Suppressor macrophage (primary cell): ENCODE measurements around the gene TMEM63B.
"Not testable (repeated sequence)": the region's sequence is repeated elsewhere in the genome, so short reads cannot be mapped to it uniquely, and the experiment has no call there.

Source experiments
- DNase-seq, 4 experiments: peaks; one replicate each; pipeline ENCODE4 v3.0.0-alpha.2; 2020 to 2022

Gene TMEM63B

DNA sequence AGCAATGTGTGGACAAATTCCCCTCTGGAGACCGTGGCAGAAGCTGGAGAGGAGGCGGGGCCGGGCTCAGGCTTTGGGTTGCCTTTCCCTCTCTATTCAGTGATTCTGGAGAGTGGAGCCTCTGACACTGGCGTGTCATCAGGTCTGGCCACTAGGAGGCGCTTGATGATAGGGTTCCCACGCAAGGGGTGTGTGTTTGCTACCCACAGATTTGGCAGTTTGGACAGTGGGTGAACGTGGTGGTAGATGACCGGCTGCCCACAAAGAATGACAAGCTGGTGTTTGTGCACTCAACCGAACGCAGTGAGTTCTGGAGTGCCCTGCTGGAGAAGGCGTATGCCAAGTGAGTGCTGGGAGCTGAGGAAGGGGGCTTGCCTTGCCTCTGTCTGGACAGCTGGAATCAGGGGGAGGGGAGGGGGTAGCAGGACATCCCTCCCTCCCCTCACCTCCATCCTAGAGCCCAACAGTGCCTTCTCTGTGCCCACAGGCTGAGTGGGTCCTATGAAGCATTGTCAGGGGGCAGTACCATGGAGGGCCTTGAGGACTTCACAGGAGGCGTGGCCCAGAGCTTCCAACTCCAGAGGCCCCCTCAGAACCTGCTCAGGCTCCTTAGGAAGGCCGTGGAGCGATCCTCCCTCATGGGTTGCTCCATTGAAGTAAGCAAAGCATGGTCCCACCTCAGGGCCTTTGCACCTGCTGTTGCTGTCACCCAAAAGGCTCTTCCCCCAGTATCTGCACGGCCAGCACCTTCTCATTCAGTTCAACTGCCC, 45.6 kb downstream of the TMEM63B start:
- DNase-seq = peak; percentile 92 to 95 (median 94)

DNA sequence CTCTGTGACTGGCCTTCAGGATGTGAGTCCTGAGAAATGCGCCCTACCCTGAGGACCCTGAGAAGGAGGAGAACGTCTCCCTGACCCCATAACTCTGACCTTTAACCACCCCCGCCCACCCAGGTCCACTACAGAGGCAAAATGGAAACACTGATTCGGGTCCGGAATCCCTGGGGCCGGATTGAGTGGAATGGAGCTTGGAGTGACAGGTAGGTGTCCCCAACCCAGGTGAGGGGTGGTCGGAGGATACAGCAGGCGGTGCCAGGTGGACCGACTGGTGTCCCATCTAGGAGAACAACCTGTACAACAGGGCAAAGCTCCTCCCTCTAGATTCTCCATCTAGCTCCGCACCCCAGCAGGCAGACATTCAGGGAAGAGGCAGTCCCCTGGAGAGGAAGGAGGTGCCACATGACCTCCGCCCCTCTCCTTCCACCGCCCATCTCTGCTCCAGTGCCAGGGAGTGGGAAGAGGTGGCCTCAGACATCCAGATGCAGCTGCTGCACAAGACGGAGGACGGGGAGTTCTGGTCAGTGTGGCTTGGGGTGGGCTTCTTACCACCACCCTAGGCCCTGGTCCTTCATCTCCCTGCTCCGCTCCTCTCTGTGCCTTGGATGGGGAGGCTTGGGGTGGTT, 48.9 kb downstream of the TMEM63B start:
- DNase-seq = peak; percentile 46 to 71 (median 64)

DNA sequence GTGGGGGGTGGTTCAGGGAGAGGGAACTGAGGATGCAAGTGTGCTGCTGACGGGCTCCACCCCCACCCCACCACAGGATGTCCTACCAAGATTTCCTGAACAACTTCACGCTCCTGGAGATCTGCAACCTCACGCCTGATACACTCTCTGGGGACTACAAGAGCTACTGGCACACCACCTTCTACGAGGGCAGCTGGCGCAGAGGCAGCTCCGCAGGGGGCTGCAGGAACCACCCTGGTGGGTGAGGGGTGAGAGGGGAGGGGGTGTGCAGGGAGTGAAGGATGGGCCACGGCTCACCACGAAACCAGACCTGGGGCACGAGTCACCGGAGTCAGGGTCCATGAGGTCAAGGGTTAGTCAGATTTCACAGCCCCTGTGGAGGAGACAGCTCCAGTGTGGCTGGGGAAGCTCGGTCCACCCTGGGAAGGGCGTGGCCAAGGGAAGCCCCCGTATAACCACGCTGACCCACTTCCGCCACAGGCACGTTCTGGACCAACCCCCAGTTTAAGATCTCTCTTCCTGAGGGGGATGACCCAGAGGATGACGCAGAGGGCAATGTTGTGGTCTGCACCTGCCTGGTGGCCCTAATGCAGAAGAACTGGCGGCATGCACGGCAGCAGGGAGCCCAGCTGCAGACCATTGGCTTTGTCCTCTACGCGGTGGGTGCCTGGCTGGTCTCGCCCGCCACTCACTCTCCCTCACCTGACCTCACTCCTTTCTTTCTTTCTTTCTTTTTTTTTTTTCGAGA, 49.6 kb downstream of the TMEM63B start:
- peak in 3 of 4 experiments; percentile 18 to 33 (median 30) for DNase-seq

DNA sequence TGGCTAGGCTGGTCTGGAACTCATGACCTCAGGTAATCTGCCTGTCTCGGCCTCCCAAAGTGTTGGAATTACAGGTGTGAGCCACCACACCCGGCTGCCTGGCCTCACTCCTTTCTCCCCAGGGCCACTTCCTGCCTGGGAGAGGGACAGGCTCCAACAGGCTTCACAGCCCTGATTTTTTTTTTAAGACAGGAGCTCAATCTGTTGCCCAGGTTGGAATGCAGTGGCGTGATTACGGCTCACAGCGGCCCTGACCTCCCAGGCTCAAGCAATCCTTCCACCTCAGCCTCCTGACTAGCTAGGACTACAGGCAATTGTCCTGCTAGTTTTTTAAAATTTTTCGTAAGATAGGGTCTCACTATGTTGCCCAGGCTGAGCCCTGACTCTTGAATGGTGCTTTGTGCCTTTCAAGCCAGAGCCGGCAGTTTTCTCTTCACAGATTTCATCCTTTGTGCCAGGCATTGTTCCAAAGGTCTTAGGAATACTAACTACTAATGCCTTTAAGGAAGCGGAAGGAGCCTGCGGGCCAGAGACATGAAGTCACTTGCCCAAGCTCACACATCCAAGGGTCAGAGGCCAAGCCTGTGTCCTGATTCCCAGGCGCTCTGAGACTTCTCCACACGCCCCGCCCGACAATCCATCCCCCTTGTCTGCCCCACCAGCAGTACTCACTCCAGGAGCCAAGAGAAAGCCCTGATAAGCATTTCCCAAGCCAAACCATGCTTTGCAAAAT, 50.5 kb downstream of the TMEM63B start:
- no peak for DNase-seq

DNA sequence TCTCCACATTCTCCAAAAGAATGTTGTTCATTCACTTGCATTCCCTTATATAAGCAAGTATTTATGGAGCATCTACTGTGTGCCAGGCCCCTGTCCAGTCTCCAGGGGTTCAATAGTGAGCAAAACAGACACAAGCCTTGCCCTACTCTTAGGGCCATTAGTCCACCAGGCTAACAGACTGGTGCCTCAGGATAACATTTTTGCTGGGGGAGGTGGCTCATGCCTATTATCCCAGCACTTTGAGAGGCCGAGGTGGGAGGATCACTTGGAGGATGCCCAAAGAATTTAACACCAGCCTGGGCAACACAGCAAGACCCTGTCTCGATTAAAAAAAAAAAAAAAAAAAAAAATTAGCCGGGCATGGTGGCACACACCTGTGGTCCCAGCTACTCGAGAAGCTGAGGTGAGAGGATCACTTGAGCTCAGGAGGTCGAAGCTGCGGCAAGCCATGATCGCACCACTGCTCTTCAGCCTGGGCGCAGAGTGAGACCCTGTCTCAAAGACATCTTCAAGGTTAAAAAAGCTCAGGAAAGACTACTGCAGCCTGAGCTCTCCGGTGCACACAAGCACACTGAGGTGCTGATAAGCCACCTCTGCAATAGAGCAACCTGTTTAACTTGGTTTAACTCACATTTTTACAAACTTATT, 51.2 kb downstream of the TMEM63B start:
- no peak for DNase-seq

DNA sequence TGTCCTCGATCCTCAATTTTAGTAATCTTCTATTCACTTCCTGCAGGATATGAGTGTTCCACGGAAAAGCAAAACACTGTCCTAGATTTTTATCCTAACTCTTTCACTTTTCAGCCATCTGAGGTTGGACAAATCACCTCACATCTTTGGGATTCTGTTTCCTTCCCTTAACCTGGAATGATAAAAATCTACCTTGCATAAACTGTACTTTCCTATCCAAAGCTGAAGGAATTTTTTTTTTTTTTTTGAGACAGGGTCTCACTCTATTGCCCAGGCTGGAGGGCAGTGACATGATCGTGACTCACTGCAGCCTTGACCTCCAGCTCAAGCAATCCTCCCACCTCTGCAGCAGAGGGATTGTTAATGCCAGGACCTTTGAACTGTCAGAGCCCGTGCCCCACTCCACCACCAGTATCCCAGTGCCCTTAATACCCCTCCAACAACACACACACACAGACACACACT, 51.8 kb downstream of the TMEM63B start:
- DNase-seq = no peak

DNA sequence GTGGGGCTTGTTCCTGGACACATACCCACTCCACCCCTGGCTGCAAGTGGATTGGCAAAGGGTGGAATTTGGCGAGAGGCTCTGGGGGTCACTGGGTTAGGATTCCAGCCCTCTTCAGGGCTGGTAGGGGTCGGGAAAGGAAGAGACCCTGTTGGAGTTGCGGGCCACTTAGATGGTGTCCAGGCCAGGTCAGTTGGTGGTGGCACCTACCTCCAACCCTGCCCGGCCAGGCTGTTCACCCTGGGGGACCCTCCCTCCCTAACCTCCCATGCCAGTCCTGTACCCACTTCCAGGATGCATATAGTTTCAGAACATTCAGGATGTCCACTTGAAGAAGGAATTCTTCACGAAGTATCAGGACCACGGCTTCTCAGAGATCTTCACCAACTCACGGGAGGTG, 52.3 kb downstream of the TMEM63B start:
- no peak for DNase-seq

DNA sequence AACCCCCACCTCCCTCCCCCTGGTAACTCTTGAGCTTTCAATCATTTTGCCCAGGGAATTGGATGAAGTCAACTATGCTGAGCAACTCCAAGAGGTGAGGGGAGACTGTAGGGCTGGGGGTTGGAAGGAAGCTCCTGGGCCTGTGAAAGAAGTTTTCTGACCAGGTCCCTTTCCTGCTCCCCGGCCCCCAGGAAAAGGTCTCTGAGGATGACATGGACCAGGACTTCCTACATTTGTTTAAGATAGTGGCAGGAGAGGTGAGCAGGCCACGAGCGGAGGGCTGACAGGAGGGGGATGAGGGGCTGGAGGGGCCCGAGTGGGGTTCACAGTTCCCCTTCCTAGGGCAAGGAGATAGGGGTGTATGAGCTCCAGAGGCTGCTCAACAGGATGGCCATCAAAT, 53.1 kb downstream of the TMEM63B start:
- DNase-seq = no peak

DNA sequence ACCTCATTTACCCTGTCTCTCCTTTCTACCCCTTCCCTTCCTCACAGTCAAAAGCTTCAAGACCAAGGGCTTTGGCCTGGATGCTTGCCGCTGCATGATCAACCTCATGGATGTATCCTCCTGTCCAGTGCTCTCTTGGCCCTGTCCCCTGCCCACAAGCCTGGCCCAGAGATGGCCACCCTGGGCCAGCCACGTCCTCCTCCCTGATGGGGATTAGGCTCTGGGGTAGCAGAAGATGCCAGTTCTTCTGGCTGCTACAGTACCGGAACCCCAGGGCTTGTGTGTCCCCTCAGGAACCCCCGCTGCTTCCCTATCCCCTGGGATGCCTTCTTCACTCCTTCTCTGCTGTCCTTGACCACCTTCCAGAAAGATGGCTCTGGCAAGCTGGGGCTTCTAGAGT, 53.5 kb downstream of the TMEM63B start:
- no peak for DNase-seq

DNA sequence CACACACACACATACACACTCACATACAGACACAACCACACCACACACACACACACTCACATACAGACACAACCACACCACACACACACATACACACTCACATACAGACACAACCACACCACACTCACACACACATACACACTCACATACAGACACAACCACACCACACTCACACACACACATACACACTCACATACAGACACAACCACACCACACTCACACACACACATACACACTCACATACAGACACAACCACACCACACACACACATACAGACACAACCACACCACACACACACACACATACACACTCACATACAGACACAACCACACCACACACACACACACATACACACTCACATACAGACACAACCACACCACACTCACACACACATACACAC, 54.4 kb downstream of the TMEM63B start:
- DNase-seq = not testable (repeated sequence)

DNA sequence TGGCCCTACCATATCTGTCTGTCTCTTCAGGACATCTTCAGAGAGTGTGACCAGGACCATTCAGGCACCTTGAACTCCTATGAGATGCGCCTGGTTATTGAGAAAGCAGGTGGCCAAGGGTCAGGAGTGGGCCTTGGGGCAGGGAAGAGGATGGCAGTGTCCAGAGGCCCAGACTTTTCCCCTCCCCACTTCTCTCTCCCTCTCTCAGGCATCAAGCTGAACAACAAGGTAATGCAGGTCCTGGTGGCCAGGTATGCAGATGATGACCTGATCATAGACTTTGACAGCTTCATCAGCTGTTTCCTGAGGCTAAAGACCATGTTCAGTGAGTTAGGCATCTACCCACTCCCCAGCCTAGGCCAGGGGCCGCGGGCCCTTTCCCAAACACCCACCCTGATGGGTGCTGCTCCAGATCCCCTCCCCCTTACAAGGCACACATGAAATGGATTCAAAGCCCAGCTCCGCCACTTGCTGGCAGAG, 55.6 kb downstream of the TMEM63B start:
- no peak for DNase-seq

DNA sequence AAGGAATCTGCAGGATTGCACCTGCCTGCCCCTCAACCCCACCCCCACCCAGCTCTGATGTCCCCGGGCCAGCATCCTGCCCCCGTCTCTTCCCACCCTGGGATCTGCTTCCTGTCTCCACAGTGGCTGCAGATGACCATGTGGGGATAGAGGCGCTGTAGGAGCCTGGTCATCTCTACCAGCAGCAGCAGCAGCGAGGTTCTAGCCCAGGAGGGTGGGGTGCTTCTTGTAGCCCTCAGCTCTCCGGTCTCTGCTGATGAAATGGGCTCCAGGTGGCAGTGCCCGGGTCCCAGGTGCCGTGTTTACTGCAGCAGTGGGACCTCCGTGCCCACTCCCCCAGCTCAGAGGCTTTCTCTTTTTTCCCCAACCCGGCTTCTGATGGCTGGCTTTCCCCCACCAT, 56.4 kb downstream of the TMEM63B start:
- no peak for DNase-seq

DNA sequence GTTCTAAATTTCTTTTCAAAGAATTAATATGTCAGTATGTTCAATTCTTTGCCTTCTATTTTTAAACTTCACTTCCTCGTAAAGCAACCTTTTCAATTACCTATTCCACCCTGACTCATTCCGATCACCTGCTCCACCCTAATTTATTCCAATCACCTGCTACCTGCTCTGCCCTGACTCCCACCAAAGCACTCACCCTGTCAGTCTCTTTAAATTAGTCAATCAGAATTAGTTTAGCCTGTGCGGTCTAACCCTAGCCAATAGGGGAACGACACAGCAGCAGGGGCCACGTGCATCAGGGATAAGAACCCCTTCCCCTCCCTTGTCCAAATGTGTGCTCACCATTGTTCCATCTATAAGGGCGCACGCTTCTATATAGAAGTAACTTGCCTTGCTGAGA, 58.0 kb downstream of the TMEM63B start:
- not testable (repeated sequence) for DNase-seq

DNA sequence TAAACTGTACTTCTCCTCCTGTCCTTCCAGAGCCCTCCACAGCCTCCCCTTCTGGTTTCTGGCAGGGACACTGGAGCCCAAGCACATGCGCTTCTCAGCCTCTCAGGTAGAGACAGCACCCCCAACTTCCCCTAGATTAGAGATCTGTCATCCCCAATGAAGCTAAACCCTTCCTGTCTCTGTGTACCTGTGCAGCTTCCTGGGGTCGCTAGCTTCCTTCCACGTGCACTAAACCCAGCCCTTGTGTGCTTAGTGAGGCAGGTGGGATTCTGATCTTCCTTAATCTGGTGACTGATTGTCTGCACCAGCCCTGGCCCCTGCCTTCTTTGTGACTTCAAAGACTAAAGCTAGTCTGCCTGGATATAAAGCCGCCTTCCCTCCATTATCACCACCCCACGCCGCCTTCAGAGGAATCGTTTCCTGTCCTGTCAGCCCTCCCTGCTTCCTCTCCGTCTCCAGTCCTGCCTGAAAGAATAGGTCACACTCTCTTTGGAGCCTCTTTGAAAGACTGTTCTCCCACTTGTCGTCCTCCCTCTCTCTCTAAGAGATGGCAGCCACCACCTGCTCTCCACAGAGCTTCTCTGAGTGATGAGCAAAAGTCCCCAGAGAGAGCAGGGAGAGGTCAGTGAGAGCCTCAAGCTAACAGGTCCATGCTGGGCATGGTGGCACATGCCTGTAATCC, 58.7 kb downstream of the TMEM63B start:
- DNase-seq = peak in 3 of 4 experiments; percentile 19 to 26 (median 22)

DNA sequence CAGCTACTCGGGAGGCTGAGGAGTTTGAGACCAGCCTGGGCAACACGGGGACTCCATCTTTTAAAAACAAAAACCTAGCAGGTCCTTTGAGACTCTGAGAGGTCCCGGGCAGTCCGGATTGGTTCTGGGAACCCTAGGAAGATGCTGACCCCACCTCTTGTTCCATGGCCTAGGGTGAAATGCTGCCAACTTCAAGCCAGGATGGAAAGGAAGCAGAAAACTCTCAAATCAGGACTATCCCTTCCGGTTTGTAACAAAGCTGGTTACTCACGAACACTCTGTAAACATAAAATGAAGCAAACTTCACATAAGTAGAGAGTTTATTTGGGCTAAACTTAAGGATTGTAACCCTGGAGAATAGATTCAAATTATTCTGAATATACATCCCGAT, 59.3 kb downstream of the TMEM63B start:
- DNase-seq = no peak

DNA sequence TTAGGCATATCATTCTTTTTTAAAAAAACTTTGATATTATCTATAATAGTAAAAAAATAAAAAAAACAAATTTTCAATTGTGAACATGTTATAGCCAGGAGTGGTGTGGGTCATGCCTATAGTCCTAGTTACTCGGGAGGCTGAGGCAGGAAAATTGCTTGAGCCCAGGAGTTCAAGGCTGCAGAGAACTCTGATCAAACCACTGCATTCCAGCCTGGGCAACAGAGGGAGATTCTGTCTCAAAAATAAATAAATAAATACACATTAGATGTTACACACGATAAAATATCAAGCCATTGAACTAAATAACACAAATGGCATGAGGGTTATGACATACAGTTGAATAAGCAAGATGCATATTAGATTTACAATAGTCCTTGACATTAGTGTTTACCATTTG, 61.5 kb downstream of the TMEM63B start:
- DNase-seq = no peak

DNA sequence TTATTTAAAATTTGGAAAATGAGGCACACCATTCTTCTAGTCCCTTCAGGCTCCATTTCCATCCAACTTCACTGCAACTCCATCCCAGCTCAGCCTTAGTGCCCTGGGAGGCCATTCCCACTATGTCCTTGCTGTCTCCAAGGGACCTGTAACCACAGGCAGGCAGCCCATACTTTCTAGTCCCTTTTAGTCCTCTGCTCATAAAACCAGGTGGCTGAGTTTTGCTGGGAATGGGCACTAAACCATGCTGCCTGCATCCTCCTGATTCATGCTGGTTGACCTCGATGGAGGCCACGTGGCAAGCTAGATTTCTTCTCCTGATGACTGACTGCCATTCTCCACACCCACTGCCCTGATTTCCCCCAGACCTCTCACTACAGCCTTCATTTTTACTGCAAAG, 61.9 kb downstream of the TMEM63B start:
- DNase-seq = no peak

DNA sequence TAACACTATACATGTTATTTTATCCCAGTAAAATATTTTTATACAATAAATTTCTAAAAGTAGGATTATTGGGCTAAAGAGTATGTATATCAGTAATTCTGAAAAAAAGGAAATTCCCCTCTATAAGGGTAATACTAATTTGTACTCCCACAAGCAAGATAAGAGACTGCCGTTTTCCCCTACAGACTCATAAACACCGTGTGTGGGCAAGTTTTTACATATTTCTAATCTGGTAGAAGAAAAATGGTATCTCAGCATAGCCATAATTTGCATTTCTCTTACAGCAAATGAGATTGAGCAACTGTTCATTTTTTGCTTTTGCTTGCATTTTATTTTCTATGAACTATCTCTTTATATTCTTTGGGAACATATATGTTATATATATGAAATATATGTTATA, 63.4 kb downstream of the TMEM63B start:
- no peak for DNase-seq

DNA sequence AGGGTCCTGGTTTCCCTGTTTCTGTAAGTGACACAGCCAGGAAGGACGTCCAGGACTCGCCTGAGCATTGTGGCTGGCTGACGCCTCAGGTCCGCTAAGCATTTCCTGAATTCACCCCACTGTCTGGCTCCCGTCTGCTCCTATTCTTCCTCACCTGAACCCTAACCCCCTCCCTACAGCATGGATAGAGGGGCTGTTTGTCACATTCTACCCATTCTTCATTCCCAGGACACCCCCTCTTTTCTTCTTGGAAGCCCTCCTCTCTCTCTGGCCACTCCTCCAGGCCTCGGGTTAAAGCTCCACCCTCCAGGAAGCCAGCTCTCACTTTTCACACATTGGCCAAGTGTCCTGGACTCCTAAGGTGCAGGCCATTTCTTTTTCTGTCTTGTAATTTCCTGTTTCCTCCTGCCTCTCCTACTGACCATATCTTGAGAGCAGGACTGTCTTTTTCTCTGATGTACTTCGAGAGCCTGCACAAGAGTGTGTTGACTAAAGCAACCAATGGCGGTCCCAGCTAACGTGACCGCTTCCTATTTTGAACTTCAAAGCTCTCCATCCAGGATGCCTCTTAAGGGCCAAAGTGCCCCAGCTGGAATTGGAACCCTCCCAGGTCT, 65.2 kb downstream of the TMEM63B start:
- DNase-seq = no peak

DNA sequence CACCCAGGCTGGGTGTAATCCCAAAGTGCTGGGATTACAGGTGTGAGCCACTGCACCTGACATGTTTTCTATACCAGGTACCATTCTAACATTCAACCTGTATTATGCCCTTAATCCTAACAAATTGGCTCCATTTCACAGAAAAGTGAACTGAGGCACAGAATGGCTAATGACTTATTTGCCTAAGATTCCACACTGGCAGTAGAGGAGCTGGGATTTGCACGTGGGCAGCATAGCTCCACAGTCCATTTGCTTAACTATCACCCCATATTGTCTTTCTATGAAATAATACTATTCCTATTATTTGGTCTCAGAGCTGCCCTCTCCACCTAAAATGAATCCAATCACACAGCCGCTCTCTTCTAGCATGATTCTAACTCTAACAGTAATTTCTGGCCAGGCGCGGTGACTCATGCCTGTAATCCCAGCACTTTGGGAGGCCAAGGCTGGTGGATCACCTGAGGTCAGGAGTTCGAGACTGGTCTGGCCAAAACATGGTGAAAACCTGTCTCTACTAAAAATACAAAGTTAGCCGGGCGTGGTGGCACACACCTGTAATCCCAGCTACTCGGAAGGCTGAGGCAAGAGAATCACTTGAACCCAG, 66.1 kb downstream of the TMEM63B start:
- no peak for DNase-seq

DNA sequence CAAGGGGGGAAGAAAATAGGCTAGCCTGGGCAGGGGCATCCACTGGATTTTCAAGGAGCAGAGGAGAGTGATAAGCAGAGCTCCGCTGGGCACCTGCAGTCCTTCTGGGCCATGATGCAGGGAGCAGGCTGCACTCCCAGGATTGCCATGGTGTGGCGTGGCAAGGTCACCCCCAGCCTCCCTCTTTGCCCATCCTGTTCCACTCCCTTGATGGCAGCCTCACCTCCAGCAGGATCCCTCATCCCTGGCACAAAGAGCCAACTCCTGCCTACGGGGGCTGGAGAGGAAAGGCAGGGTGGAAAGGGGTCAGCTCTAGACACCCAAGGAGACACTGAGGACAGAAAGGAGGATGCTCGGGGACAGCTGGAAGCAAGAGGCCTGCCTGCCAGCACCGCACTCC, 67.0 kb downstream of the TMEM63B start:
- no peak for DNase-seq
